Glutamatergic neuron (in vitro differentiated cells): ENCODE results near the gene MANBA. TPM values are rescaled to one million over a fixed set of nuclear protein-coding genes. Genes with fewer than 3 reads are reported as not detected.

Source experiments
- DNase-seq: peaks from one replicate; pipeline ENCODE4 v3.0.0; 2022
- H3K27ac Mint-ChIP-seq: one replicate; pipeline ENCODE4 v1.8.0; 2020; ENCODE audit warnings: mild to moderate bottlenecking, mixed read lengths, inconsistent platforms; ENCODE audit not compliant: unreplicated experiment
- H3K27me3 Mint-ChIP-seq: one replicate; pipeline ENCODE4 v1.8.0; 2020; ENCODE audit warnings: mild to moderate bottlenecking, moderate library complexity, mixed read lengths, inconsistent platforms; ENCODE audit not compliant: unreplicated experiment
- H3K36me3 Mint-ChIP-seq: one replicate; pipeline ENCODE4 v1.8.0; 2020; ENCODE audit warnings: mild to moderate bottlenecking, mixed read lengths, inconsistent platforms; ENCODE audit not compliant: unreplicated experiment
- H3K4me1 Mint-ChIP-seq: one replicate; pipeline ENCODE4 v1.8.0; 2020; ENCODE audit warnings: mild to moderate bottlenecking, low read depth, mixed read lengths, inconsistent platforms; ENCODE audit not compliant: unreplicated experiment
- H3K4me3 Mint-ChIP-seq: one replicate; pipeline ENCODE4 v1.8.0; 2020; ENCODE audit warnings: mild to moderate bottlenecking, mixed read lengths, inconsistent platforms; ENCODE audit not compliant: unreplicated experiment
- H3K9me3 Mint-ChIP-seq: one replicate; pipeline ENCODE4 v1.8.0; 2020; ENCODE audit warnings: mild to moderate bottlenecking, moderate library complexity, mixed read lengths, inconsistent platforms; ENCODE audit not compliant: unreplicated experiment
- total RNA-seq: library from RNA; stranded (reverse); fragmentation: NEBNext Ultra II Directional; extraction: Animal tissue kit (Norgen Biotek cat#: 25700); gene quantifications from one replicate; pipeline ENCODE4 v1.2.1, GENCODE V29; 2021; ENCODE audit not compliant: unreplicated experiment
- TF ChIP-seq, protein P1 (sequence below): fragments of 200-600 bp; sonication (generic); IDR thresholded peaks from one replicate; pipeline ENCODE4 v1.5.0; 2021; ENCODE audit not compliant: partially characterized antibody, unreplicated experiment

Gene MANBA
- total RNA-seq, 1 donor from 2014 or later: 13.0 TPM

GRCh38 chr4:102683881-102684609 is 76.7 kb downstream of the MANBA start:
- no peak overlapping the region for H3K27ac Mint-ChIP-seq
- H3K4me3 Mint-ChIP-seq: no peak overlapping the region
- peaks cover 2% of the 10 kb centered on the region for H3K4me1 Mint-ChIP-seq
- no peaks in the 10 kb centered on the region for H3K27me3 Mint-ChIP-seq
- no peak for DNase-seq
- H3K36me3 Mint-ChIP-seq: no peaks in the 10 kb centered on the region
- no peaks in the 10 kb centered on the region for H3K9me3 Mint-ChIP-seq
- TF ChIP-seq, protein P1, sequence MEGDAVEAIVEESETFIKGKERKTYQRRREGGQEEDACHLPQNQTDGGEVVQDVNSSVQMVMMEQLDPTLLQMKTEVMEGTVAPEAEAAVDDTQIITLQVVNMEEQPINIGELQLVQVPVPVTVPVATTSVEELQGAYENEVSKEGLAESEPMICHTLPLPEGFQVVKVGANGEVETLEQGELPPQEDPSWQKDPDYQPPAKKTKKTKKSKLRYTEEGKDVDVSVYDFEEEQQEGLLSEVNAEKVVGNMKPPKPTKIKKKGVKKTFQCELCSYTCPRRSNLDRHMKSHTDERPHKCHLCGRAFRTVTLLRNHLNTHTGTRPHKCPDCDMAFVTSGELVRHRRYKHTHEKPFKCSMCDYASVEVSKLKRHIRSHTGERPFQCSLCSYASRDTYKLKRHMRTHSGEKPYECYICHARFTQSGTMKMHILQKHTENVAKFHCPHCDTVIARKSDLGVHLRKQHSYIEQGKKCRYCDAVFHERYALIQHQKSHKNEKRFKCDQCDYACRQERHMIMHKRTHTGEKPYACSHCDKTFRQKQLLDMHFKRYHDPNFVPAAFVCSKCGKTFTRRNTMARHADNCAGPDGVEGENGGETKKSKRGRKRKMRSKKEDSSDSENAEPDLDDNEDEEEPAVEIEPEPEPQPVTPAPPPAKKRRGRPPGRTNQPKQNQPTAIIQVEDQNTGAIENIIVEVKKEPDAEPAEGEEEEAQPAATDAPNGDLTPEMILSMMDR: no peak

DNA sequence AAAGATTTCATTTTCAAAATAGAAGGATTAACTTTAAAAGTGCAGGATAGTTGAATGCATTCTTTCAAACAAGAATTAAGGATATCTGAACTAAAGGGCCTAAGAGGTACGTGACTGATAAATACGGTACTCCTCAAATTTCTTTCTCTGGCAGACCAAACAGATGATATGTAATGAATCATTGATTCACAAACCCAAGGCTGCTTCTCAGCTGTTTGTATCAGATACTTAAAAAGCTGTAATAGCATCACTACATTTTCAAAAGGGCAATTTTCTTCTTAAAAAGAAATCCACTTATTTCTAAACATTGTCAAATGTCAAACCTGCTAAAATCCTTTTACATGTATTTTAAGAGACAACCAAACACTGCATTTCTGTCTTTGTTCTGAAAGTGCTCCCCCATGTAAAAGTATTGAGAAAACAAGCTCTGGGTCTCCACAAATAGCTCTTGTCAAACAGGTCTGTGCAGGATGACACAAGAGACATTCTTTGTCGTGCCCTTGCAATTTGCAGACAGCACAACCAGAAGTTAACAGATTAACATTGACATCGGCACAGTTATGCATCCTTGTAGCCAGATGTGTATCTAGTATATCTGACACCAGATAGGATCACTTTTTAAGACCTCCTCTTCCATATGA is 82.0 kb downstream of the MANBA start:
- no peaks in the 10 kb centered on the region for H3K9me3 Mint-ChIP-seq
- H3K27me3 Mint-ChIP-seq: no peaks in the 10 kb centered on the region
- TF ChIP-seq, protein P1: no peak
- no peak for DNase-seq
- H3K4me1 Mint-ChIP-seq: peaks cover 7% of the 10 kb centered on the region
- no peak overlapping the region for H3K4me3 Mint-ChIP-seq
- no peak overlapping the region for H3K27ac Mint-ChIP-seq
- no peaks in the 10 kb centered on the region for H3K36me3 Mint-ChIP-seq

GRCh38 chr4:102678107-102678506 is 82.7 kb downstream of the MANBA start:
- TF ChIP-seq, protein P1: no peak
- Mint-ChIP-seq H3K36me3 (no peaks in the 10 kb centered on the region), H3K9me3 (no peaks in the 10 kb centered on the region), H3K27ac (no peak overlapping the region), H3K27me3 (no peaks in the 10 kb centered on the region), H3K4me1 (peaks cover 7% of the 10 kb centered on the region), H3K4me3 (no peak overlapping the region)
- DNase-seq: no peak

- no peak for DNase-seq
- Mint-ChIP-seq H3K36me3 (no peaks in the 10 kb centered on the region), H3K27me3 (no peaks in the 10 kb centered on the region), H3K4me1 (peaks cover 7% of the 10 kb centered on the region), H3K9me3 (peaks cover 2% of the 10 kb centered on the region), H3K4me3 (no peak overlapping the region), H3K27ac (no peak overlapping the region)
- TF ChIP-seq, protein P1: no peak
Observed at GRCh38 chr4:102675141-102675540, 85.6 kb downstream of the MANBA start.

DNA sequence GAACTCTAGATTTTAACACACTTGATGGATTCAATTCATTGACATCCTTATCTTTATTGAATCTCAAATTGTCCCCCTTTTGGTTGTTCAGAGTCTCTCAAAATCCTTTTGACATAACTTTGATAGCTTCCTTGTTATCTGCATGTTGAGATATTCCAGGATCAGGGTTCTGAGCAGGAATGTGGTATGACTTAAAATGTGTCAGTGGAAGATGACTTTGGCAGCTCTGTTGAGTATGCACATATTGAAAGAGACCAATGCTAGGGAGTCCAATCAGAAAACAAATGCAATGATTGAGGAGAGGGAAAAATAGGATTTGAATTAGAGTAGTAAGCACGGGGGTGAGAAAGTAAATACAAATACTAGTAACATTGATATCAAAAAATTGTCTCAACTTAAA is 93.8 kb downstream of the MANBA start:
- no peak overlapping the region for H3K4me3 Mint-ChIP-seq
- TF ChIP-seq, protein P1: no peak
- peaks cover 2% of the 10 kb centered on the region for H3K9me3 Mint-ChIP-seq
- H3K27me3 Mint-ChIP-seq: no peaks in the 10 kb centered on the region
- DNase-seq: no peak
- no peak overlapping the region for H3K27ac Mint-ChIP-seq
- no peaks in the 10 kb centered on the region for H3K36me3 Mint-ChIP-seq
- H3K4me1 Mint-ChIP-seq: no peaks in the 10 kb centered on the region
